GM23338 (cell line): Measurements from ENCODE around the gene PEBP1.

Source experiments
- TF ChIP-seq, protein P1 (sequence below), 2 experiments: fragments of 200-600 bp in 1 of 2; sonication (generic) in 1 of 2; conservative IDR thresholded peaks; 2 replicates each; pipeline versions ENCODE4 v1.5.1 to v1.6.1; 2016 to 2017; ENCODE audit warnings: antibody characterized with exemption in 2 of 2, low read depth in 2 of 2, mild to moderate bottlenecking in 2 of 2, moderate library complexity in 1 of 2
- TF ChIP-seq, protein P2 (sequence below): IDR thresholded peaks from one replicate; pipeline ENCODE4 v1.6.1; 2018; ENCODE audit warnings: antibody characterized with exemption; ENCODE audit not compliant: unreplicated experiment

DNA sequence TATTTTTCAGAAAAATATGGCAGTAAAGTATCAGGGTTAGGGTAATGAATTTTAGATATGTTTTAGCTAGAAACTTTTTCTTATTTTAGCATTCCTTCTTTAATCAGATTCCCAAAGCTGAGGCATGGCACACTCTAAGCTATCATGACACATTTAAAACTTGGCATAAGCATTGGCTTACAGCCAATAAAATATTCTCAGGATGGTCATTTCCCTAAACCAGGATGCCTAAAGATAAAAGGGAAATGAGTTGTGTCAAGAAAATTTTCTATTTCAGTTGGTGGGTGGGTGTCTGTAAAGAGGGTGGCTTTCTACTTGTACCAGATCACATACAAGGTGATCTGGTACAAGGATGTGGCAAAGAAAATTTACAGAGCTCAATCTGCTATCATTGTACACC is 47.8 kb downstream of the PEBP1 start:
- TF ChIP-seq, protein P1, sequence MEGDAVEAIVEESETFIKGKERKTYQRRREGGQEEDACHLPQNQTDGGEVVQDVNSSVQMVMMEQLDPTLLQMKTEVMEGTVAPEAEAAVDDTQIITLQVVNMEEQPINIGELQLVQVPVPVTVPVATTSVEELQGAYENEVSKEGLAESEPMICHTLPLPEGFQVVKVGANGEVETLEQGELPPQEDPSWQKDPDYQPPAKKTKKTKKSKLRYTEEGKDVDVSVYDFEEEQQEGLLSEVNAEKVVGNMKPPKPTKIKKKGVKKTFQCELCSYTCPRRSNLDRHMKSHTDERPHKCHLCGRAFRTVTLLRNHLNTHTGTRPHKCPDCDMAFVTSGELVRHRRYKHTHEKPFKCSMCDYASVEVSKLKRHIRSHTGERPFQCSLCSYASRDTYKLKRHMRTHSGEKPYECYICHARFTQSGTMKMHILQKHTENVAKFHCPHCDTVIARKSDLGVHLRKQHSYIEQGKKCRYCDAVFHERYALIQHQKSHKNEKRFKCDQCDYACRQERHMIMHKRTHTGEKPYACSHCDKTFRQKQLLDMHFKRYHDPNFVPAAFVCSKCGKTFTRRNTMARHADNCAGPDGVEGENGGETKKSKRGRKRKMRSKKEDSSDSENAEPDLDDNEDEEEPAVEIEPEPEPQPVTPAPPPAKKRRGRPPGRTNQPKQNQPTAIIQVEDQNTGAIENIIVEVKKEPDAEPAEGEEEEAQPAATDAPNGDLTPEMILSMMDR (conservative IDR thresholded peaks at IDR 0.05; ENCODE audit: low read depth in 2 of 2) = no peak
- TF ChIP-seq, protein P2, sequence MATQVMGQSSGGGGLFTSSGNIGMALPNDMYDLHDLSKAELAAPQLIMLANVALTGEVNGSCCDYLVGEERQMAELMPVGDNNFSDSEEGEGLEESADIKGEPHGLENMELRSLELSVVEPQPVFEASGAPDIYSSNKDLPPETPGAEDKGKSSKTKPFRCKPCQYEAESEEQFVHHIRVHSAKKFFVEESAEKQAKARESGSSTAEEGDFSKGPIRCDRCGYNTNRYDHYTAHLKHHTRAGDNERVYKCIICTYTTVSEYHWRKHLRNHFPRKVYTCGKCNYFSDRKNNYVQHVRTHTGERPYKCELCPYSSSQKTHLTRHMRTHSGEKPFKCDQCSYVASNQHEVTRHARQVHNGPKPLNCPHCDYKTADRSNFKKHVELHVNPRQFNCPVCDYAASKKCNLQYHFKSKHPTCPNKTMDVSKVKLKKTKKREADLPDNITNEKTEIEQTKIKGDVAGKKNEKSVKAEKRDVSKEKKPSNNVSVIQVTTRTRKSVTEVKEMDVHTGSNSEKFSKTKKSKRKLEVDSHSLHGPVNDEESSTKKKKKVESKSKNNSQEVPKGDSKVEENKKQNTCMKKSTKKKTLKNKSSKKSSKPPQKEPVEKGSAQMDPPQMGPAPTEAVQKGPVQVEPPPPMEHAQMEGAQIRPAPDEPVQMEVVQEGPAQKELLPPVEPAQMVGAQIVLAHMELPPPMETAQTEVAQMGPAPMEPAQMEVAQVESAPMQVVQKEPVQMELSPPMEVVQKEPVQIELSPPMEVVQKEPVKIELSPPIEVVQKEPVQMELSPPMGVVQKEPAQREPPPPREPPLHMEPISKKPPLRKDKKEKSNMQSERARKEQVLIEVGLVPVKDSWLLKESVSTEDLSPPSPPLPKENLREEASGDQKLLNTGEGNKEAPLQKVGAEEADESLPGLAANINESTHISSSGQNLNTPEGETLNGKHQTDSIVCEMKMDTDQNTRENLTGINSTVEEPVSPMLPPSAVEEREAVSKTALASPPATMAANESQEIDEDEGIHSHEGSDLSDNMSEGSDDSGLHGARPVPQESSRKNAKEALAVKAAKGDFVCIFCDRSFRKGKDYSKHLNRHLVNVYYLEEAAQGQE = no peak
